Measurements from ENCODE around the gene NAA80. TPM values are rescaled to one million over a fixed set of nuclear protein-coding genes. Genes with fewer than 3 reads are reported as not detected.

Gene NAA80
- total and polyA plus RNA-seq, 2 of the 13 experiments (the other 11 are each of a cell fraction or from before 2014, with no cell fraction given) = 3.4 to 8.7 TPM

DNA sequence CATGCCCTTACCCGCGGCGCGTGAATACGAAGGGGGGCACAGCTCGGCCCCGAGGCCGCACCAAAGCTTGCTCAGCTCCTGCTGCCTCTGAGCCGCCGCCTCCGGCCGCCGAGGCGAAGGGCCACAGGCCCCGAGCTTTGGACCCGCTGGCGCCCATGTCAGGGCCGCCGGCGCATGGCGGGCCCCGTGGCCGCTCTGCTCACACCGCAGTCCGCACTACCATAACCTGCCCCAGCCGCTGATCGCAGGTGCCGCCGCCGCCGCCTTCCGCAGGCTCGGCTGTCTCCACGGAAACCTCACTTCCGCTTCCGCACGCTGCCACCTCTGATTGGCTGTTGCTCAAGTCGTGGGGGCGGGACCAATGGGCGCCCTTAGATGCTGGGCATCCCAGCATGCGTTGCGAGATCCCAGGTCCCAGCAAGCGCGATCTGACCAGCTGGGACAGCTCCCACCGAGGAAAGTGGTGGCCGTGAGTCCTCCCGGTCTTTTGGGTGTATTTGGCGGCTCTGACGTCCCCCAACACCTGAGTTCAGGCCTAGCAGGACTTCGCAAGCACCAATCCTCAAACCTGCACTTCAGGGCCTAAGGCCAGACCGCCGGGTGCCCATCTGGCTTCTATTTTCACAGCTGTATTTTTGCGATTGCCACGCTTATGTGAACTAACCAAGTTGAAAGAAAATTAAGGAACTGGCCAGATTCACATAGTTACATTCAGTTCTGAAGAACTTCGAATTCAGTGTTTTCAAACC lies 28.9 kb upstream of the NAA80 start, which contains the start of gene TUSC2 (continued):
- TF ChIP-seq, protein P1, sequence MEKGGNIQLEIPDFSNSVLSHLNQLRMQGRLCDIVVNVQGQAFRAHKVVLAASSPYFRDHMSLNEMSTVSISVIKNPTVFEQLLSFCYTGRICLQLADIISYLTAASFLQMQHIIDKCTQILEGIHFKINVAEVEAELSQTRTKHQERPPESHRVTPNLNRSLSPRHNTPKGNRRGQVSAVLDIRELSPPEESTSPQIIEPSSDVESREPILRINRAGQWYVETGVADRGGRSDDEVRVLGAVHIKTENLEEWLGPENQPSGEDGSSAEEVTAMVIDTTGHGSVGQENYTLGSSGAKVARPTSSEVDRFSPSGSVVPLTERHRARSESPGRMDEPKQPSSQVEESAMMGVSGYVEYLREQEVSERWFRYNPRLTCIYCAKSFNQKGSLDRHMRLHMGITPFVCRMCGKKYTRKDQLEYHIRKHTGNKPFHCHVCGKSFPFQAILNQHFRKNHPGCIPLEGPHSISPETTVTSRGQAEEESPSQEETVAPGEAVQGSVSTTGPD (CRISPR knock-in tag; IDR thresholded peaks at IDR 0.05) = no peak
- TF ChIP-seq, protein P2, sequence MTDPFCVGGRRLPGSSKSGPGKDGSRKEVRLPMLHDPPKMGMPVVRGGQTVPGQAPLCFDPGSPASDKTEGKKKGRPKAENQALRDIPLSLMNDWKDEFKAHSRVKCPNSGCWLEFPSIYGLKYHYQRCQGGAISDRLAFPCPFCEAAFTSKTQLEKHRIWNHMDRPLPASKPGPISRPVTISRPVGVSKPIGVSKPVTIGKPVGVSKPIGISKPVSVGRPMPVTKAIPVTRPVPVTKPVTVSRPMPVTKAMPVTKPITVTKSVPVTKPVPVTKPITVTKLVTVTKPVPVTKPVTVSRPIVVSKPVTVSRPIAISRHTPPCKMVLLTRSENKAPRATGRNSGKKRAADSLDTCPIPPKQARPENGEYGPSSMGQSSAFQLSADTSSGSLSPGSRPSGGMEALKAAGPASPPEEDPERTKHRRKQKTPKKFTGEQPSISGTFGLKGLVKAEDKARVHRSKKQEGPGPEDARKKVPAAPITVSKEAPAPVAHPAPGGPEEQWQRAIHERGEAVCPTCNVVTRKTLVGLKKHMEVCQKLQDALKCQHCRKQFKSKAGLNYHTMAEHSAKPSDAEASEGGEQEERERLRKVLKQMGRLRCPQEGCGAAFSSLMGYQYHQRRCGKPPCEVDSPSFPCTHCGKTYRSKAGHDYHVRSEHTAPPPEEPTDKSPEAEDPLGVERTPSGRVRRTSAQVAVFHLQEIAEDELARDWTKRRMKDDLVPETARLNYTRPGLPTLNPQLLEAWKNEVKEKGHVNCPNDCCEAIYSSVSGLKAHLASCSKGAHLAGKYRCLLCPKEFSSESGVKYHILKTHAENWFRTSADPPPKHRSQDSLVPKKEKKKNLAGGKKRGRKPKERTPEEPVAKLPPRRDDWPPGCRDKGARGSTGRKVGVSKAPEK (CRISPR knock-in tag; IDR thresholded peaks at IDR 0.05; ENCODE audit: borderline replicate concordance) = no peak
- TF ChIP-seq TCF7 (IDR thresholded peaks at IDR 0.05; ENCODE audit: low read depth) = no peak
- TF ChIP-seq ZNF709 (CRISPR knock-in tag; IDR thresholded peaks at IDR 0.05) = no peak
- TF ChIP-seq MTF1 (CRISPR knock-in tag; IDR thresholded peaks at IDR 0.05) = peak; percentile 7; the same call in 1 of the 2 replicates
- TF ChIP-seq, protein P3, sequence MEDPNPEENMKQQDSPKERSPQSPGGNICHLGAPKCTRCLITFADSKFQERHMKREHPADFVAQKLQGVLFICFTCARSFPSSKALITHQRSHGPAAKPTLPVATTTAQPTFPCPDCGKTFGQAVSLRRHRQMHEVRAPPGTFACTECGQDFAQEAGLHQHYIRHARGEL (CRISPR knock-in tag; IDR thresholded peaks at IDR 0.05) = no peak
- TF ChIP-seq ZNF124 (CRISPR knock-in tag; IDR thresholded peaks at IDR 0.05) = peak; percentile 40; the same call in 1 of the 2 replicates
- 0 out of 2 replicates have a peak, but pooled peaks have one; percentile 14 for TF ChIP-seq GATAD2A (CRISPR knock-in tag; IDR thresholded peaks at IDR 0.05)
- TF ChIP-seq, protein P4, sequence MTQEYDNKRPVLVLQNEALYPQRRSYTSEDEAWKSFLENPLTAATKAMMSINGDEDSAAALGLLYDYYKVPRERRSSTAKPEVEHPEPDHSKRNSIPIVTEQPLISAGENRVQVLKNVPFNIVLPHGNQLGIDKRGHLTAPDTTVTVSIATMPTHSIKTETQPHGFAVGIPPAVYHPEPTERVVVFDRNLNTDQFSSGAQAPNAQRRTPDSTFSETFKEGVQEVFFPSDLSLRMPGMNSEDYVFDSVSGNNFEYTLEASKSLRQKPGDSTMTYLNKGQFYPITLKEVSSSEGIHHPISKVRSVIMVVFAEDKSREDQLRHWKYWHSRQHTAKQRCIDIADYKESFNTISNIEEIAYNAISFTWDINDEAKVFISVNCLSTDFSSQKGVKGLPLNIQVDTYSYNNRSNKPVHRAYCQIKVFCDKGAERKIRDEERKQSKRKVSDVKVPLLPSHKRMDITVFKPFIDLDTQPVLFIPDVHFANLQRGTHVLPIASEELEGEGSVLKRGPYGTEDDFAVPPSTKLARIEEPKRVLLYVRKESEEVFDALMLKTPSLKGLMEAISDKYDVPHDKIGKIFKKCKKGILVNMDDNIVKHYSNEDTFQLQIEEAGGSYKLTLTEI (CRISPR knock-in tag; conservative IDR thresholded peaks at IDR 0.05) = no peak
- TF ChIP-seq ZNF343 (CRISPR knock-in tag; IDR thresholded peaks at IDR 0.05) = no peak
- TF ChIP-seq ZSCAN25 (CRISPR knock-in tag; IDR thresholded peaks at IDR 0.05) = no peak
- TF ChIP-seq ZNF232 (CRISPR knock-in tag; IDR thresholded peaks at IDR 0.05; ENCODE audit: borderline replicate concordance) = peak; percentile 58; the same call in 1 of the 2 replicates
- TF ChIP-seq ZKSCAN8 (CRISPR knock-in tag; IDR thresholded peaks at IDR 0.05; ENCODE audit: borderline replicate concordance) = no peak; the same call in 1 of the 2 replicates
- TF ChIP-seq RARA (CRISPR knock-in tag; IDR thresholded peaks at IDR 0.05) = no peak
- no peak for TF ChIP-seq RBM39 (IDR thresholded peaks at IDR 0.05; ENCODE audit: low read depth, low read length, poor library complexity, severe bottlenecking)
- no peak for TF ChIP-seq GTF2F1 (IDR thresholded peaks at IDR 0.05; ENCODE audit: low read length)
- peak; percentile 75 for TF ChIP-seq ZNF605 (CRISPR knock-in tag; IDR thresholded peaks at IDR 0.05)
